SU-DHL-6 (cell line): ENCODE measurements around the gene NEURL2.

Experiments
- H2AFZ ChIP-seq: fragments of 200-600 bp; sonication (generic); 2 replicates; pipeline ENCODE4 v1.6.1; 2014; ENCODE audit warnings: low read depth, mild to moderate bottlenecking, moderate library complexity, mixed read lengths, antibody characterized with exemption, low read length; ENCODE audit not compliant: severe bottlenecking
- H3F3A ChIP-seq: fragments of 200-600 bp; shearing (Covaris generic); 2 replicates; pipeline ENCODE4 v1.6.0; 2016; ENCODE audit warnings: antibody characterized with exemption, mild to moderate bottlenecking; ENCODE audit not compliant: insufficient read depth
- H3K27ac ChIP-seq: fragments of 200-600 bp; sonication (generic); 2 replicates; pipeline ENCODE4 v1.5.1; 2016; ENCODE audit warnings: low read depth, mild to moderate bottlenecking, low read length, moderate library complexity, mixed read lengths
- H3K27me3 ChIP-seq: fragments of 200-600 bp; sonication (generic), shearing (Covaris generic); 2 replicates; pipeline ENCODE4 v1.6.0; 2014; ENCODE audit warnings: mild to moderate bottlenecking, low read length
- H3K36me3 ChIP-seq: fragments of 200-600 bp; sonication (generic); 2 replicates; pipeline ENCODE4 v1.6.1; 2014; ENCODE audit warnings: mild to moderate bottlenecking, low read length, mixed read lengths
- H3K4me2 ChIP-seq: fragments of 300-600, 200-600 bp; shearing (Covaris generic), sonication (generic); 2 replicates; pipeline ENCODE4 v1.6.0; 2014; ENCODE audit warnings: low read length, low read depth, mild to moderate bottlenecking; ENCODE audit not compliant: poor library complexity, severe bottlenecking
- H3K4me3 ChIP-seq: fragments of 200-600 bp; sonication (generic); 2 replicates; pipeline ENCODE4 v1.5.1; 2014; ENCODE audit warnings: antibody characterized with exemption, low read length, mild to moderate bottlenecking, mixed read lengths; ENCODE audit not compliant: insufficient read depth, poor library complexity, severe bottlenecking
- H3K79me2 ChIP-seq: fragments of 200-600 bp; sonication (generic); 2 replicates; pipeline ENCODE4 v1.6.1; 2014; ENCODE audit warnings: mild to moderate bottlenecking, low read length, moderate library complexity; ENCODE audit not compliant: insufficient read depth
- H3K9ac ChIP-seq: fragments of 200-600 bp; sonication (generic); 2 replicates; pipeline ENCODE4 v1.7.0; 2014; ENCODE audit warnings: mild to moderate bottlenecking, low read length
- H3K9me2 ChIP-seq: fragments of 200-600 bp; sonication (generic); replicated peaks from 2 replicates; pipeline ENCODE4 v1.6.1; 2014; ENCODE audit warnings: low read length; ENCODE audit not compliant: insufficient read depth
- H3K9me3 ChIP-seq: fragments of 200-600 bp; sonication (generic); 2 replicates; pipeline ENCODE4 v1.6.1; 2014; ENCODE audit warnings: low read length, mixed read lengths; ENCODE audit not compliant: insufficient read depth
- H4K20me1 ChIP-seq: fragments of 200-600 bp; sonication (generic); 2 replicates; pipeline ENCODE4 v1.6.1; 2014; ENCODE audit warnings: low read depth, mild to moderate bottlenecking, antibody characterized with exemption, low read length, moderate library complexity, mixed read lengths
- EZH2phosphoT487 ChIP-seq: fragments of 200-600 bp; sonication (generic), shearing (Covaris generic); conservative IDR thresholded peaks from 2 replicates; pipeline ENCODE4 v1.6.1; 2018; ENCODE audit warnings: mild to moderate bottlenecking, antibody characterized with exemption, low read length, moderate library complexity, mixed read lengths
- TF ChIP-seq, protein P1 (sequence below): fragments of 200-600 bp; sonication (generic); IDR thresholded peaks from one replicate; pipeline ENCODE4 v1.5.1; 2017; ENCODE audit warnings: antibody characterized with exemption, mild to moderate bottlenecking, low read length, moderate library complexity; ENCODE audit not compliant: insufficient read depth, poor library complexity, severe bottlenecking

The NEURL2 gene

DNA sequence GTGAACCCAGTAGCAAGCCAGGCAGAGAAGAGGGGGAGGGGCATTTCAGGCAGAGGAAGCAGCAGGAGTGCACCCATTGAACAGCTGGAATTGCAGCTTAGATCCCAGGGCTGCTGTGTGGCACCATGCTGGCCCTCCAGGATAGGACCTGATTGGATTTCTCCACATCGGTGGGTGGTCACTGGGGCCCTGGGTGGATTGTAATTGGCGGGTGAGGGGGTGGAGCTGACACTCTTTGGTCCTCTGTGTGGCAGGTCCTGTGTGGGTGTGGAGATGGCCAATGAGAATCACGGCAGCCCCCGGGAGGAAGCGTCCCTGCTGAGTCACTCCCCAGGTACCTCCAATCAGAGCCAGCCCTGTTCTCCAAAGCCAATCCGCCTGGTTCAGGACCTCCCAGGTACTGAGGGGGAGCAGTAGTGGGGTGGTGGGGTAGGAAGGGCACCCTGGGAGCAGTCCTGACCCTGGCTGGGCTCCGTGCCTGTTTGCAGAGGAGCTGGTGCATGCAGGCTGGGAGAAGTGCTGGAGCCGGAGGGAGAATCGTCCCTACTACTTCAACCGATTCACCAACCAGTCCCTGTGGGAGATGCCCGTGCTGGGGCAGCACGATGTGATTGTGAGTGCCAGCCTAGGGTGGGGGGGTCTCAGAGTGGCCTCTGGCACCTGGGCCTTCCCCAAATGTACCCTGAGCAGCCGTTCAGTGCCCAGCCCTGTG, 47.9 kb upstream of the NEURL2 start:
- Histone ChIP-seq H3K9me2 (no peaks in the 10 kb centered on the region), H3K27ac (no peak overlapping the region), H3K36me3 (peaks cover 12% of the 10 kb centered on the region), H3K27me3 (no peaks in the 10 kb centered on the region), H3K9me3 (no peaks in the 10 kb centered on the region), H3F3A (no peaks in the 10 kb centered on the region), H3K79me2 (peaks cover 27% of the 10 kb centered on the region), H3K4me2 (no peak overlapping the region), H4K20me1 (no peaks in the 10 kb centered on the region), H3K4me3 (no peak overlapping the region), H2AFZ (no peak overlapping the region), H3K9ac (no peak overlapping the region)
- TF ChIP-seq EZH2phosphoT487: no peak
- TF ChIP-seq, protein P1, sequence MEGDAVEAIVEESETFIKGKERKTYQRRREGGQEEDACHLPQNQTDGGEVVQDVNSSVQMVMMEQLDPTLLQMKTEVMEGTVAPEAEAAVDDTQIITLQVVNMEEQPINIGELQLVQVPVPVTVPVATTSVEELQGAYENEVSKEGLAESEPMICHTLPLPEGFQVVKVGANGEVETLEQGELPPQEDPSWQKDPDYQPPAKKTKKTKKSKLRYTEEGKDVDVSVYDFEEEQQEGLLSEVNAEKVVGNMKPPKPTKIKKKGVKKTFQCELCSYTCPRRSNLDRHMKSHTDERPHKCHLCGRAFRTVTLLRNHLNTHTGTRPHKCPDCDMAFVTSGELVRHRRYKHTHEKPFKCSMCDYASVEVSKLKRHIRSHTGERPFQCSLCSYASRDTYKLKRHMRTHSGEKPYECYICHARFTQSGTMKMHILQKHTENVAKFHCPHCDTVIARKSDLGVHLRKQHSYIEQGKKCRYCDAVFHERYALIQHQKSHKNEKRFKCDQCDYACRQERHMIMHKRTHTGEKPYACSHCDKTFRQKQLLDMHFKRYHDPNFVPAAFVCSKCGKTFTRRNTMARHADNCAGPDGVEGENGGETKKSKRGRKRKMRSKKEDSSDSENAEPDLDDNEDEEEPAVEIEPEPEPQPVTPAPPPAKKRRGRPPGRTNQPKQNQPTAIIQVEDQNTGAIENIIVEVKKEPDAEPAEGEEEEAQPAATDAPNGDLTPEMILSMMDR: no peak

GRCh38 chr20:45937765-45938164, 46.8 kb upstream of the NEURL2 start:
- no peak overlapping the region for H3K9ac ChIP-seq
- H3K27me3 ChIP-seq: no peaks in the 10 kb centered on the region
- no peaks in the 10 kb centered on the region for H3K9me3 ChIP-seq
- H3K9me2 ChIP-seq: no peaks in the 10 kb centered on the region
- no peak overlapping the region for H3K4me3 ChIP-seq
- H3K79me2 ChIP-seq: peaks cover 27% of the 10 kb centered on the region
- no peak overlapping the region for H2AFZ ChIP-seq
- peaks cover 9% of the 10 kb centered on the region for H3K36me3 ChIP-seq
- TF ChIP-seq, protein P1: no peak
- no peak for TF ChIP-seq EZH2phosphoT487
- H3K4me2 ChIP-seq: no peak overlapping the region
- no peaks in the 10 kb centered on the region for H3F3A ChIP-seq
- H4K20me1 ChIP-seq: no peaks in the 10 kb centered on the region
- no peak overlapping the region for H3K27ac ChIP-seq

DNA sequence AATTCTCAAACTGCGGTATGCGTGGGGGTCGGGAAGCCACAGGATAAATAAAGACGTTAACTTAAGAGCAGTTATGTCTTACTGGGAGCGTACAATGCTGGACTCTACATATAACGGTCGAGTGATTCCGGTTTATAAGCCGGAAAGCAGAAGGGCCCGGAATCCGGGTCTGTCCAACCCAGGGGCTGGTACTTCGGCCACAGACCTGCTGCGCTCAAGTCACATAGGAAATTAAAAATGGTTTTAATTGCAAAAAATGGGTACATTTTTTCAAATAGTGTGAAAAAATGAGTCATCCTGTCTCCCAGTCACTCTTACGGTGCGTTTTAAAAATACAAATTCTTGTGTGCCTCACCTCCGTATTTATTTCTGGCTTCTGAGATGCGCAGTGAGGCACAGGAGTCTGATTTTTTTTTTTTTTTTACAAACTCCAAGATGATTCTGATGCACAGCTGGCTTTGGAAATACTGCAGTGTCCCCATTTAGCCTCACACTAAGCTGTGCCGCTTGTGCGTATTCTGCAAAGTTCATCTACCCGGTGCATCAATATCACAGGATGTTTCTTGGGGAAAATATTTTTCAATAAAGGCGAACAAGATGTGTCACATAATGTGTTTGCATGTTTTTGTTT, 44.5 kb upstream of the NEURL2 start:
- Histone ChIP-seq H2AFZ (no peak overlapping the region), H3K27me3 (no peaks in the 10 kb centered on the region), H3K9me2 (no peaks in the 10 kb centered on the region), H3K4me3 (peak overlapping the region; percentile 85), H3K79me2 (peaks cover 27% of the 10 kb centered on the region), H3K9me3 (no peaks in the 10 kb centered on the region), H3K4me2 (peak overlapping the region; percentile 85), H3K27ac (peak overlapping the region; percentile 10; the same call in 1 of the 2 replicates), H3K36me3 (peaks cover 8% of the 10 kb centered on the region), H3K9ac (peak overlapping the region; percentile 99), H3F3A (no peaks in the 10 kb centered on the region), H4K20me1 (no peaks in the 10 kb centered on the region)
- TF ChIP-seq, protein P1: no peak
- no peak for TF ChIP-seq EZH2phosphoT487
